Testis (tissue), 2 donors: Measurements from ENCODE around the gene URB1.

Experiments
- CTCF ChIP-seq, 3 experiments: fragments of 450-650 bp in 2 of 3; fragments of 200-600 bp in 1 of 3; sonication (generic) in 1 of 3; IDR thresholded peaks; one replicate each; pipeline ENCODE4 v1.5.1; 2016 to 2019; ENCODE audit warnings: antibody characterized with exemption in 3 of 3, mild to moderate bottlenecking in 2 of 3, moderate library complexity in 1 of 3
- POLR2A ChIP-seq: fragments of 450-650 bp; IDR thresholded peaks from one replicate; pipeline ENCODE4 v1.6.1; 2017; ENCODE audit warnings: antibody characterized with exemption, mild to moderate bottlenecking, moderate library complexity

GRCh38 chr21:32319012-32319411, 73.8 kb downstream of the URB1 start:
- TF ChIP-seq CTCF (IDR thresholded peaks at IDR 0.05) (no peak), POLR2A (no peak)
